Activated B cell treated with CpG ODN at 0.5 μM for 24 hours (primary cell): Measurements from ENCODE around the gene EEFSEC. TPM values are rescaled to one million over a fixed set of nuclear protein-coding genes. Genes with fewer than 3 reads are reported as not detected.

ENCODE experiments used
- ATAC-seq: fragments of 200-7000 bp; cut with Tn5 transposase; one replicate; pipeline ENCODE4 v1.10.0; 2021; ENCODE audit warnings: low read depth, mild to moderate bottlenecking, moderate library complexity
- CTCF ChIA-PET: fragments of 350-600 bp; sonication (Branson Sonifier 250); formaldehyde crosslinking; loops from one replicate; lab custom pipeline; 2021; ENCODE audit warnings: antibody characterized with exemption; lab: Charles Lee
- POLR2A ChIA-PET: fragments of 350-600 bp; sonication (Branson Sonifier 250); formaldehyde crosslinking; loops from one replicate; lab custom pipeline; 2021; ENCODE audit warnings: antibody characterized with exemption; lab: Charles Lee
- DNase-seq: peaks from one replicate; pipeline ENCODE4 v3.0.0; 2022
- H3K27ac Mint-ChIP-seq: one replicate; pipeline ENCODE4 v1.8.0; 2020; ENCODE audit warnings: mixed read lengths
- H3K27me3 Mint-ChIP-seq: one replicate; pipeline ENCODE4 v1.8.0; 2021; ENCODE audit warnings: mixed read lengths
- H3K36me3 Mint-ChIP-seq: one replicate; pipeline ENCODE4 v1.8.0; 2021; ENCODE audit warnings: low read depth, mixed read lengths
- H3K4me1 Mint-ChIP-seq: one replicate; pipeline ENCODE4 v1.8.0; 2021; ENCODE audit warnings: mixed read lengths
- H3K4me3 Mint-ChIP-seq: one replicate; pipeline ENCODE4 v1.8.0; 2020; ENCODE audit warnings: mild to moderate bottlenecking, mixed read lengths
- H3K9me3 Mint-ChIP-seq: one replicate; pipeline ENCODE4 v1.8.0; 2020; ENCODE audit warnings: mixed read lengths
- CTCF ChIP-seq: fragments of 200-600 bp; IDR thresholded peaks from one replicate; pipeline ENCODE4 v1.8.0; 2022; ENCODE audit warnings: antibody characterized with exemption, mild to moderate bottlenecking
- intact Hi-C: fragments of 100-400 bp; cut with micrococcal nuclease; formaldehyde crosslinking; loops from one replicate; pipeline ENCODE4 v1.15.1; 2024
- total RNA-seq: library from RNA; stranded (reverse); gene quantifications from 2 replicates; pipeline ENCODE4 v1.2.3, GENCODE V29; 2022

EEFSEC gene
- total RNA-seq, 1 donor from 2014 or later, result 20.0 TPM

- H3K9me3 Mint-ChIP-seq, result no peaks in the 10 kb centered on the region
- H3K27me3 Mint-ChIP-seq, result no peaks in the 10 kb centered on the region
- no peak overlapping the region for H3K4me3 Mint-ChIP-seq
- peaks cover 42% of the 10 kb centered on the region for H3K36me3 Mint-ChIP-seq
- H3K4me1 Mint-ChIP-seq, result no peaks in the 10 kb centered on the region
- TF ChIP-seq CTCF, result no peak
- ChIA-PET CTCF (no interaction called here), POLR2A (no interaction called here)
- no peak for DNase-seq
- ATAC-seq, result no peak
- H3K27ac Mint-ChIP-seq, result no peak overlapping the region
- intact Hi-C loops, result no loop called here
Measured at GRCh38 chr3:128362026-128362965, 209.0 kb downstream of the EEFSEC start.

- Mint-ChIP-seq H3K4me3 (no peak overlapping the region), H3K9me3 (no peaks in the 10 kb centered on the region), H3K4me1 (peaks cover 5% of the 10 kb centered on the region), H3K36me3 (peaks cover 38% of the 10 kb centered on the region), H3K27ac (no peak overlapping the region), H3K27me3 (no peaks in the 10 kb centered on the region)
- DNase-seq (no peak), ATAC-seq (no peak)
- ChIA-PET POLR2A (no interaction called here), CTCF (no interaction called here)
- intact Hi-C loops, result no loop called here
- TF ChIP-seq CTCF, result no peak
Measured at GRCh38 chr3:128364291-128364690, 211.0 kb downstream of the EEFSEC start.

- no peak for ATAC-seq
- POLR2A ChIA-PET, result no interaction called here
- DNase-seq, result no peak
- CTCF ChIA-PET, result no interaction called here
- Mint-ChIP-seq H3K27ac (no peak overlapping the region), H3K36me3 (peaks cover 38% of the 10 kb centered on the region), H3K27me3 (no peaks in the 10 kb centered on the region), H3K4me1 (peaks cover 10% of the 10 kb centered on the region), H3K9me3 (no peaks in the 10 kb centered on the region), H3K4me3 (no peak overlapping the region)
- intact Hi-C loops, result no loop called here
- no peak for TF ChIP-seq CTCF
Measured at GRCh38 chr3:128364808-128365360, 211.6 kb downstream of the EEFSEC start.

- Mint-ChIP-seq H3K27ac (no peak overlapping the region), H3K4me1 (peaks cover 17% of the 10 kb centered on the region), H3K36me3 (peaks cover 38% of the 10 kb centered on the region), H3K4me3 (no peak overlapping the region), H3K9me3 (no peaks in the 10 kb centered on the region), H3K27me3 (no peaks in the 10 kb centered on the region)
- ChIA-PET CTCF (no interaction called here), POLR2A (no interaction called here)
- intact Hi-C loops, result no loop called here
- DNase-seq (no peak), ATAC-seq (no peak)
- TF ChIP-seq CTCF, result no peak
Measured at GRCh38 chr3:128366136-128366535, 212.9 kb downstream of the EEFSEC start.

GRCh38 chr3:128366652-128367051, 213.4 kb downstream of the EEFSEC start:
- POLR2A ChIA-PET, result no interaction called here
- Mint-ChIP-seq H3K4me3 (no peak overlapping the region), H3K9me3 (no peaks in the 10 kb centered on the region), H3K27me3 (no peaks in the 10 kb centered on the region), H3K4me1 (peaks cover 21% of the 10 kb centered on the region), H3K36me3 (peaks cover 39% of the 10 kb centered on the region), H3K27ac (no peak overlapping the region)
- CTCF ChIA-PET, result no interaction called here
- ATAC-seq (no peak), DNase-seq (no peak)
- intact Hi-C loops, result no loop called here
- no peak for TF ChIP-seq CTCF
